ENCODE results near the gene MYO5A.

DNA sequence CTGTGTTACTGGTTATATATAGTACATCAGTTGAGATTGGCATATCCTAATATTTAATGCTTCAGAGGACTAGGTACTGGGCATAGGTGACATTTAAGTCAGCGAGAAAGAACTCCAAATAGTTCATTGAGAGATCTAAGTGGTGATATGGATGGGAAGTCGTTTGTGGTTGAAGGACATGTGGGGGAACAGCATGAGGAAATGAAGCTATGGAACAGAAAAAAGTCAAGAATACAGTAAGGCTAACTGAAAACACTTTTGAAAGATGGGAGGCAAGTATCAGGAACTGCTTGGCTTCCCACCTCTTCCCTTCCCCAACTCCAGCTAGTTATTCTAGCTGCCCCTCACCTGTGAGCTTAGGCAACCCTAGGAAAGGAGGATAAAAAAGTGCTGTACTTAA is 3.7 kb upstream of the MYO5A start:
- TF ChIP-seq JUN (IDR thresholded peaks at IDR 0.05; ENCODE audit: borderline replicate concordance, insufficient read depth, insufficient read length, low read depth) (no peak), CTCF (IDR thresholded peaks at IDR 0.05; ENCODE audit: extremely low read depth in 1 of 2, insufficient read depth in 1 of 2, low read depth in 1 of 2, low read length in 2 of 2) (no peak), POLR2AphosphoS5 (IDR thresholded peaks at IDR 0.05; ENCODE audit: insufficient read depth, low read depth, low read length) (no peak), FOS (IDR thresholded peaks at IDR 0.05; ENCODE audit: borderline replicate concordance, insufficient read depth, low read length) (no peak), EZH2 (IDR thresholded peaks at IDR 0.05; ENCODE audit: borderline replicate concordance, low read depth, low read length, severe bottlenecking) (no peak), MAX (IDR thresholded peaks at IDR 0.05; ENCODE audit: insufficient read depth, insufficient read length) (no peak), POLR2A (IDR thresholded peaks at IDR 0.05; ENCODE audit: low read depth, low read length) (no peak), MYC (IDR thresholded peaks at IDR 0.05; ENCODE audit: low read depth, low read length) (no peak), GATA2 (IDR thresholded peaks at IDR 0.05; ENCODE audit: insufficient read depth, insufficient read length, low read depth, low read length) (no peak)

Data from endothelial cell of umbilical vein (primary cell).